Fibroblast of villous mesenchyme (primary cell): ENCODE results near the gene NPC1L1. TPM values are rescaled to one million over a fixed set of nuclear protein-coding genes. Genes with fewer than 3 reads are reported as not detected.

Experiments
- DNase-seq: peaks from one replicate; pipeline ENCODE4 v3.0.0-alpha.2; 2010; ENCODE audit warnings: low read depth
- H3K4me3 ChIP-seq: 2 replicates; pipeline ENCODE4 v1.5.1; 2011; ENCODE audit warnings: low read depth, mild to moderate bottlenecking, low read length
- CTCF ChIP-seq: IDR thresholded peaks from 2 replicates; pipeline ENCODE4 v1.5.1; 2012; ENCODE audit warnings: low read depth, mild to moderate bottlenecking, low read length; ENCODE audit not compliant: insufficient read depth
- total RNA-seq: library from RNA; depleted of rRNA; stranded (reverse); fragments of >200 nt; gene quantifications from 2 replicates; pipeline ENCODE4 v1.2.3, GENCODE V29; 2012

Gene NPC1L1
- total RNA-seq, 1 donor = not detected

- H3K4me3 ChIP-seq = no peak overlapping the region
- no peak for DNase-seq
- TF ChIP-seq CTCF = no peak
Measured at GRCh38 chr7:44539669-44540506, 1.2 kb downstream of the NPC1L1 start.

DNA sequence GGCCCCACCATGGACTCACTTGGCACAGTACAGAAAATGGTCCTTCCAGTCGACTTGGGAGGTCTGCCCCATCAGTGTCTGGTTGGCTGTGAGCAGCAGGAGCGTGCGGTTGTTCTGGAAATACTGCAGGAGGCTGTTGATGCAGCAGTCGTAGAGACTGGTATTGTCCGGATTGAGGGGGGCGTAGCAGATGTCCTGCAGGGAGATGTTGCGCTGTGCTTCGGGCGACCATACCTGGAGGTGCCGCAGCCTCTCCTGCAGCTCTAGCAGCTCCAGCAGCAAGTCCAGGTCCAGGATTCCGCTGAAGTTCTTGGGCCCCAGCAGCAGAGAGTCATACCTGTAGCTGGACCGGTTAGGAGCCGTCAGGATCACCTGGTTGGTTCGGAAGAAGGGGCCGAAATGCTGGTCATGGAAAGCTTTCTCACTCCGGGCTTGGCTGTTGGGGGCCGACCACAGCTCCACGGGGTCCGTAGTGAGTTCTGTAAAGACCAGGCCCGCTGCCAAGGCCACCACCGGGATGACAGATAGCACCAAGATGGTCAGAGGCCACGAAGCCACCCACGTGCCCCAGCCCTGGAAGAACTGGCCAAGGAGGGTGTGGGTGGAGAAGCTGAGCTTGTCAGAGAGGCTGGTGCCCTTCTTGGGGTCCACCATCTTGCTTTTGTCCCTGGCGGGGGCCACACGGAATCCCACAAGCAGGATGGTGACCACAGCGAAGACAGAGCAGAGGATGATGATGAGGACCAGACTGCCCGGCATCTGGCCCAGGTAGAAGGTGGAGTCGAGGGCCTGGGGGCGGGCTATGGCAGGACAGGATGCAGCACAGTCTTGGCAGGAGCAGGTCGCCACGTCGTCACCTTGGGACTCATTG lies 2.1 kb downstream of the NPC1L1 start:
- TF ChIP-seq CTCF = no peak
- no peak for DNase-seq
- no peak overlapping the region for H3K4me3 ChIP-seq

DNA sequence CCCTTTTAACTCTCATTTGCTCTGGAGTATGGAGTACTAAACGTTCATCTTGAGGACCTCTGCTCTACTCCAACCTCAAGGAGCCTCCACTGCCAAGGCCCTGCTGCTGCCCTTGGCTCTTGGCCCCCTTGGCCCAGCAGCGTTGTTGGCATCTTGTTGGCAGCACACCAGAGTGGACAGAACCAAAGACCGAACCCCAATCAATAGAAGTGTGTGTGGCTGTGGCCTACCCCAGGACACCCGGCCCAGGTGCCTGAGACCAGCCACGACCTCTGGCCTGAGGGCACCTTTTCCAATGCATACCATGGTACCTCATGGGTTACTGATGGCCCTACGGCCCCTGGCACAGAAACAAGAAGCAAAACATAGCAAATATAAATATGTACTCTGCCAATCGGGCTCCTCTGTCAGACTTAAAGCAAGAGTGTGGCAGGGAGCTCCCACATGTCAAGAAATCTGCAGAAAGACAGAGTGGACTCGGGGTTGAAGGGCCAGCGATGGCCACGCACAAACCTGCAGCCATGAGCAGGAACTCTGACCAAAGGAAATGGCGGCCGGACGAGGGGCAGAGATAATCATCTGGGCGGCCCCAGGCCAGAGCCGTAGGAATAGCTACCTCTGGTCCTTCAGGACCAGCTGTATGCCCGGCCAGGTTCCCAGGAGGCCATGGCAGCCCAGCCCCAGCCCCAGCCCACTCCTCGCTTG lies 2.9 kb downstream of the NPC1L1 start:
- DNase-seq = no peak
- TF ChIP-seq CTCF = no peak

GRCh38 chr7:44537442-44537841 lies 3.7 kb downstream of the NPC1L1 start:
- no peak overlapping the region for H3K4me3 ChIP-seq
- no peak for TF ChIP-seq CTCF
- no peak for DNase-seq

More for the DNA sequence above, 2.9 kb downstream of the NPC1L1 start:
- H3K4me3 ChIP-seq = no peak overlapping the region

DNA sequence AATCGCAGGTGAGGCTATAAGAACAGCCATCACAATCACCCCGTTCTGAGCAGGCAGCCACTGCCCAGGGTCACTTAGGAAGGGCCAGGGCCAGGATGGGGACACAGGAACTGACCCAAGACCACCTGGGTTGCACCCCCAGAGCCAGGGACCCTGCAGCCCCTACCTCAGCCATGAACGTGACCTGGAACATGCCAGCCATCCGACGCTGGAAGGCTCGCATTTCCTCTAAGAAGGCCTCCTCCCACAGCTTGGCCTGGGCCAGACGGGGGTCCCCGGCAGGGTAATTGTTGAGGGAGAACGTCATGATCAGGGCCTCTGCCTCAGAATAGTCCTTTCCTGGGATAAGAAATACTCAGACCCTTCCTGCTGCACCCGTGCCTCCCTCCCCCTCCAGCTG lies 5.0 kb downstream of the NPC1L1 start:
- DNase-seq = no peak
- no peak for TF ChIP-seq CTCF
- no peak overlapping the region for H3K4me3 ChIP-seq

- H3K4me3 ChIP-seq = no peak overlapping the region
- TF ChIP-seq CTCF = no peak
- DNase-seq = no peak
Measured at GRCh38 chr7:44535348-44536064, 5.6 kb downstream of the NPC1L1 start.
